Fibroblast of lung (primary cell): Measurements from ENCODE around the gene ZBTB17.
"Not testable (repeated sequence)": the region's sequence is repeated elsewhere in the genome, so short reads cannot be mapped to it uniquely, and the experiment has no call there.

Experiments used
- EZH2 ChIP-seq: IDR thresholded peaks from 2 replicates; pipeline ENCODE4 v1.5.1; 2012; ENCODE audit warnings: low read length, control low read depth, mild to moderate bottlenecking; ENCODE audit errors: missing control alignments
- TF ChIP-seq, protein P1 (sequence below), 2 donors: IDR thresholded peaks in 1 of 2; conservative IDR thresholded peaks in 1 of 2; 1 replicate in 1 of 2; 2 replicates in 1 of 2; pipeline ENCODE4 v1.5.1; 2011 to 2012; ENCODE audit warnings: low read length in 2 of 2, control low read depth in 1 of 2, inconsistent platforms in 1 of 2, low read depth in 1 of 2, mild to moderate bottlenecking in 1 of 2

DNA sequence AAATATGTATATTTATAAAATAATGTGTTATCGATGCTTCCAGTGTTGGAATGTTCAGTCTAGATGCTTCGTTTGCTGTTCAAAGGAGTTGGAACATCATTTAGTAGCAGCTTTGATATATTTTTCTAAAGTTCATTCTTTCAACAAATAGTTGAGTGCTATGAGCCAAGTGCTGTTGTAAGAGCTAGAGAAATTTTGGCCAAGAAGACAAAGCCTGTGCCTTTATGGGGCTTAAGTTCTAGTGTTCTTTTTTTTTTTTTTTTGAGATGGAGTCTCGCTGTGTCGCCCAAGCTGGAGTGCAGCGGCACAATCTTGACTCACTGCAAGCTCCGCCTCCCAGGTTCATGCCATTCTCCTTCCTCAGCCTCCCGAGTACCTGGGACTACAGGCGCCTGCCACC lies 49.5 kb downstream of the ZBTB17 start:
- TF ChIP-seq, protein P1, sequence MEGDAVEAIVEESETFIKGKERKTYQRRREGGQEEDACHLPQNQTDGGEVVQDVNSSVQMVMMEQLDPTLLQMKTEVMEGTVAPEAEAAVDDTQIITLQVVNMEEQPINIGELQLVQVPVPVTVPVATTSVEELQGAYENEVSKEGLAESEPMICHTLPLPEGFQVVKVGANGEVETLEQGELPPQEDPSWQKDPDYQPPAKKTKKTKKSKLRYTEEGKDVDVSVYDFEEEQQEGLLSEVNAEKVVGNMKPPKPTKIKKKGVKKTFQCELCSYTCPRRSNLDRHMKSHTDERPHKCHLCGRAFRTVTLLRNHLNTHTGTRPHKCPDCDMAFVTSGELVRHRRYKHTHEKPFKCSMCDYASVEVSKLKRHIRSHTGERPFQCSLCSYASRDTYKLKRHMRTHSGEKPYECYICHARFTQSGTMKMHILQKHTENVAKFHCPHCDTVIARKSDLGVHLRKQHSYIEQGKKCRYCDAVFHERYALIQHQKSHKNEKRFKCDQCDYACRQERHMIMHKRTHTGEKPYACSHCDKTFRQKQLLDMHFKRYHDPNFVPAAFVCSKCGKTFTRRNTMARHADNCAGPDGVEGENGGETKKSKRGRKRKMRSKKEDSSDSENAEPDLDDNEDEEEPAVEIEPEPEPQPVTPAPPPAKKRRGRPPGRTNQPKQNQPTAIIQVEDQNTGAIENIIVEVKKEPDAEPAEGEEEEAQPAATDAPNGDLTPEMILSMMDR (conservative IDR thresholded peaks at IDR 0.05 in 1 of 2, IDR thresholded peaks at IDR 0.05 in 1 of 2; ENCODE audit: low read depth in 1 of 2, low read length in 2 of 2): not testable (repeated sequence)
- TF ChIP-seq EZH2: not testable (repeated sequence)
